ENCODE data around the gene NFE2L2.

The NFE2L2 gene

GRCh38 chr2:177275040-177275742, 10.7 kb upstream of the NFE2L2 start:
- H3K36me3 ChIP-seq (replicated peaks) = no peaks in the 10 kb centered on the region
- H3K4me3 ChIP-seq (ENCODE audit: low read depth, low read length) = no peak overlapping the region
- in situ Hi-C loops (cut with HindIII; ENCODE audit: low pct_ligation_motif_present, low sequenced_read_pairs) = no loop called here
- H3K27me3 ChIP-seq (replicated peaks) = no peaks in the 10 kb centered on the region
- DNase-seq = peak; percentile 30
- H3K27ac ChIP-seq = peak overlapping the region; percentile 34
- no peak for TF ChIP-seq CTCF (IDR thresholded peaks at IDR 0.05; ENCODE audit: low read depth, low read length, missing control alignments)

- no peak for TF ChIP-seq CTCF (IDR thresholded peaks at IDR 0.05; ENCODE audit: low read depth, low read length, missing control alignments)
- Histone ChIP-seq H3K27ac (no peak overlapping the region), H3K4me3 (ENCODE audit: low read depth, low read length) (no peak overlapping the region), H3K27me3 (replicated peaks) (no peaks in the 10 kb centered on the region), H3K36me3 (replicated peaks) (no peaks in the 10 kb centered on the region)
- in situ Hi-C loops (cut with HindIII; ENCODE audit: low pct_ligation_motif_present, low sequenced_read_pairs) = no loop called here
- DNase-seq = no peak
Measured at GRCh38 chr2:177273408-177273807, 8.9 kb upstream of the NFE2L2 start.

- no peak for TF ChIP-seq CTCF (IDR thresholded peaks at IDR 0.05; ENCODE audit: low read depth, low read length, missing control alignments)
- Histone ChIP-seq H3K4me3 (ENCODE audit: low read depth, low read length) (no peak overlapping the region), H3K27ac (no peak overlapping the region), H3K27me3 (replicated peaks) (no peaks in the 10 kb centered on the region), H3K36me3 (replicated peaks) (no peaks in the 10 kb centered on the region)
- in situ Hi-C loops (cut with HindIII; ENCODE audit: low pct_ligation_motif_present, low sequenced_read_pairs) = no loop called here
- no peak for DNase-seq
Measured at GRCh38 chr2:177272765-177273164, 8.2 kb upstream of the NFE2L2 start.

GRCh38 chr2:177271981-177272666, 7.6 kb upstream of the NFE2L2 start:
- no peak for DNase-seq
- TF ChIP-seq CTCF (IDR thresholded peaks at IDR 0.05; ENCODE audit: low read depth, low read length, missing control alignments) = no peak
- Histone ChIP-seq H3K27ac (no peak overlapping the region), H3K36me3 (replicated peaks) (no peaks in the 10 kb centered on the region), H3K4me3 (ENCODE audit: low read depth, low read length) (no peak overlapping the region), H3K27me3 (replicated peaks) (no peaks in the 10 kb centered on the region)
- in situ Hi-C loops (cut with HindIII; ENCODE audit: low pct_ligation_motif_present, low sequenced_read_pairs) = no loop called here

- TF ChIP-seq CTCF (IDR thresholded peaks at IDR 0.05; ENCODE audit: low read depth, low read length, missing control alignments) = no peak
- H3K27ac ChIP-seq = no peak overlapping the region
- DNase-seq = no peak
- no peaks in the 10 kb centered on the region for H3K27me3 ChIP-seq (replicated peaks)
- no peaks in the 10 kb centered on the region for H3K36me3 ChIP-seq (replicated peaks)
- in situ Hi-C loops (cut with HindIII; ENCODE audit: low pct_ligation_motif_present, low sequenced_read_pairs) = no loop called here
- H3K4me3 ChIP-seq (ENCODE audit: low read depth, low read length) = no peak overlapping the region
Measured at GRCh38 chr2:177270531-177270930, 6.0 kb upstream of the NFE2L2 start.
